Fibroblast of villous mesenchyme (primary cell): ENCODE results near the gene PTCRA. TPM values are rescaled to one million over a fixed set of nuclear protein-coding genes. Genes with fewer than 3 reads are reported as not detected.
"Not testable (repeated sequence)": the region's sequence is repeated elsewhere in the genome, so short reads cannot be mapped to it uniquely, and the experiment has no call there.

Experiments
- DNase-seq: peaks from one replicate; pipeline ENCODE4 v3.0.0-alpha.2; 2010; ENCODE audit warnings: low read depth
- H3K4me3 ChIP-seq: 2 replicates; pipeline ENCODE4 v1.5.1; 2011; ENCODE audit warnings: low read depth, mild to moderate bottlenecking, low read length
- CTCF ChIP-seq: IDR thresholded peaks from 2 replicates; pipeline ENCODE4 v1.5.1; 2012; ENCODE audit warnings: low read depth, mild to moderate bottlenecking, low read length; ENCODE audit not compliant: insufficient read depth
- total RNA-seq: library from RNA; depleted of rRNA; stranded (reverse); fragments of >200 nt; gene quantifications from 2 replicates; pipeline ENCODE4 v1.2.3, GENCODE V29; 2012

Gene PTCRA
- total RNA-seq, 1 donor, result not detected

- no peak overlapping the region for H3K4me3 ChIP-seq
- peak; percentile 75 for DNase-seq
- TF ChIP-seq CTCF, result peak; percentile 62
Measured at GRCh38 chr6:42898891-42899361, 16.9 kb upstream of the PTCRA start.

- DNase-seq, result no peak
- TF ChIP-seq CTCF, result no peak
- no peak overlapping the region for H3K4me3 ChIP-seq
Measured at GRCh38 chr6:42899871-42900270, 16.0 kb upstream of the PTCRA start.

GRCh38 chr6:42901538-42901957 is 14.3 kb upstream of the PTCRA start:
- peak; percentile 84 for DNase-seq
- TF ChIP-seq CTCF, result peak; percentile 83
- no peak overlapping the region for H3K4me3 ChIP-seq

- not testable (repeated sequence) for DNase-seq, H3K4me3 ChIP-seq
Measured at GRCh38 chr6:42902429-42903263, 13.2 kb upstream of the PTCRA start.

GRCh38 chr6:42904467-42904866 is 11.4 kb upstream of the PTCRA start:
- DNase-seq, result no peak
- no peak overlapping the region for H3K4me3 ChIP-seq
- no peak for TF ChIP-seq CTCF

- no peak overlapping the region for H3K4me3 ChIP-seq
- peak; percentile 12 for DNase-seq
- no peak for TF ChIP-seq CTCF
Measured at GRCh38 chr6:42907336-42907735, 8.5 kb upstream of the PTCRA start.

- no peak overlapping the region for H3K4me3 ChIP-seq
- DNase-seq, result no peak
- TF ChIP-seq CTCF, result no peak
Measured at GRCh38 chr6:42909835-42910234, 6.0 kb upstream of the PTCRA start.
